Testis (tissue), 2 donors: Measurements from ENCODE around the gene ZNF576.

Experiments used
- POLR2A ChIP-seq: fragments of 450-650 bp; IDR thresholded peaks from one replicate; pipeline ENCODE4 v1.6.1; 2017; ENCODE audit warnings: antibody characterized with exemption, mild to moderate bottlenecking, moderate library complexity
- TF ChIP-seq, protein P1 (sequence below), 3 experiments: fragments of 450-650 bp in 2 of 3; fragments of 200-600 bp in 1 of 3; sonication (generic) in 1 of 3; IDR thresholded peaks; one replicate each; pipeline ENCODE4 v1.5.1; 2016 to 2019; ENCODE audit warnings: antibody characterized with exemption in 3 of 3, mild to moderate bottlenecking in 2 of 3, moderate library complexity in 1 of 3

DNA sequence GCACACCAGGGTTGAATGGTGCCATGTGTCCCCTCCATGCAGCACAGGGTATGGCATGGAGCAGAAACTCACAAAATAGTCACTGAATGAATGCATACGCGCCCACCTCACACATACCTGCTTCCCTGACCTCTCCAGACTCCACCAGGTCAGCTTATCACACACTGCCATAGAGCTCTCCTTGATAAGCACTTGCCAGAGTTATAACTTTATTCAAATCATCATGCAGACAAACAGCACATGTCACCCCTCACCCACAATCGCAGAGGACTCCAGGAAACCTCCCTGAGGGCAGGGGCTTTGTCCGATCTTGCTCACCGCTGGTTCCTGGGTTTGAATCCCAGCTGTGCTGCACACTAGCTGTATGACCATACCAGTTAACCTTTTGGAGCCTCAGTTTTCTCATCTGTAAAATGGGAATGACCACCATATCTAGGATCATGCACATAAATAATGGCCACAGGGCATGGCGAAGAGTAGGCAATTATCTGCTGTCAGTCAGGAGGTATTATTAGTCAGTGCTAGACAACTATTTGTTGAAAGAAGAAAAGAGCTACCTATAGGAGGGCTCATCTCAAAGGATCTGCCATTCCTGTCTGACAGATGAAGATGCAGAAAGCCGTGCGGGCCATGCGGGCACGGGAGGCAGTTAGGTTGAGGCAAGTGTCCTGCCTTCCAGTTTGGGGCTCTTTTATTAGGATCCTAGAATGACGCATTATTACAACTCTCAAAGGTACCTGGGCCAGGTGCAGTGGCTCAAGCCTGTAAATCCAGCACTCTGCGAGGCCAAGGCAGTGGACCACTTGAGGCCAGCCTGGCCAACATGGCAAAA is 35.0 kb upstream of the ZNF576 start:
- TF ChIP-seq, protein P1, sequence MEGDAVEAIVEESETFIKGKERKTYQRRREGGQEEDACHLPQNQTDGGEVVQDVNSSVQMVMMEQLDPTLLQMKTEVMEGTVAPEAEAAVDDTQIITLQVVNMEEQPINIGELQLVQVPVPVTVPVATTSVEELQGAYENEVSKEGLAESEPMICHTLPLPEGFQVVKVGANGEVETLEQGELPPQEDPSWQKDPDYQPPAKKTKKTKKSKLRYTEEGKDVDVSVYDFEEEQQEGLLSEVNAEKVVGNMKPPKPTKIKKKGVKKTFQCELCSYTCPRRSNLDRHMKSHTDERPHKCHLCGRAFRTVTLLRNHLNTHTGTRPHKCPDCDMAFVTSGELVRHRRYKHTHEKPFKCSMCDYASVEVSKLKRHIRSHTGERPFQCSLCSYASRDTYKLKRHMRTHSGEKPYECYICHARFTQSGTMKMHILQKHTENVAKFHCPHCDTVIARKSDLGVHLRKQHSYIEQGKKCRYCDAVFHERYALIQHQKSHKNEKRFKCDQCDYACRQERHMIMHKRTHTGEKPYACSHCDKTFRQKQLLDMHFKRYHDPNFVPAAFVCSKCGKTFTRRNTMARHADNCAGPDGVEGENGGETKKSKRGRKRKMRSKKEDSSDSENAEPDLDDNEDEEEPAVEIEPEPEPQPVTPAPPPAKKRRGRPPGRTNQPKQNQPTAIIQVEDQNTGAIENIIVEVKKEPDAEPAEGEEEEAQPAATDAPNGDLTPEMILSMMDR (IDR thresholded peaks at IDR 0.05) = no peak
- no peak for TF ChIP-seq POLR2A
